ENCODE results near the gene CCL4. TPM values are rescaled to one million over a fixed set of nuclear protein-coding genes. Genes with fewer than 3 reads are reported as not detected.
"Not testable (repeated sequence)": the region's sequence is repeated elsewhere in the genome, so short reads cannot be mapped to it uniquely, and the experiment has no call there.

Gene CCL4
- total RNA-seq, 1 donor from 2014 or later = 23.4 TPM

- H3K9ac ChIP-seq (ENCODE audit: low read length) = no peak overlapping the region
- no peaks in the 10 kb centered on the region for H3K4me1 ChIP-seq (ENCODE audit: insufficient read depth, low read length)
- no peaks in the 10 kb centered on the region for H3K79me2 ChIP-seq (ENCODE audit: insufficient read depth, low read length)
- Mint-ChIP-seq H3K4me3 (ENCODE audit: unreplicated experiment) (no peak overlapping the region), H3K36me3 (ENCODE audit: low read depth, unreplicated experiment) (no peaks in the 10 kb centered on the region), H3K4me1 (ENCODE audit: low read depth, unreplicated experiment) (no peaks in the 10 kb centered on the region), H3K27ac (ENCODE audit: unreplicated experiment) (no peak overlapping the region), H3K9me3 (ENCODE audit: unreplicated experiment) (no peaks in the 10 kb centered on the region), H3K27me3 (ENCODE audit: low read depth, unreplicated experiment) (peaks cover 7% of the 10 kb centered on the region)
- peak; percentile 40 for TF ChIP-seq CTCF (IDR thresholded peaks at IDR 0.05; ENCODE audit: insufficient read depth, low read depth, low read length)
- no peak for TF ChIP-seq EZH2 (IDR thresholded peaks at IDR 0.05; ENCODE audit: insufficient read depth, low read length)
- no peaks in the 10 kb centered on the region for H4K20me1 ChIP-seq (ENCODE audit: insufficient read depth, low read length)
- no peak overlapping the region for H3K4me2 ChIP-seq (ENCODE audit: low read length)
- no peak overlapping the region for H3K4me3 ChIP-seq (ENCODE audit: insufficient read depth, low read depth, low read length)
- no peak for FAIRE-seq
- no peak overlapping the region for H3K27ac ChIP-seq (ENCODE audit: low read depth, low read length)
- peak; percentile 1 for DNase-seq (ENCODE audit: low read depth)
- H3K36me3 ChIP-seq (ENCODE audit: insufficient read depth, low read length) = no peaks in the 10 kb centered on the region
- H2AFZ ChIP-seq (ENCODE audit: low read depth, low read length) = no peak overlapping the region
- no peaks in the 10 kb centered on the region for H3K27me3 ChIP-seq (ENCODE audit: insufficient read depth, low read length)
- no peaks in the 10 kb centered on the region for H3K9me3 ChIP-seq (ENCODE audit: insufficient read depth, low read depth, low read length)
These were observed 31.1 kb upstream of the CCL4 start for GRCh38 chr17:36072431-36073121.

DNA sequence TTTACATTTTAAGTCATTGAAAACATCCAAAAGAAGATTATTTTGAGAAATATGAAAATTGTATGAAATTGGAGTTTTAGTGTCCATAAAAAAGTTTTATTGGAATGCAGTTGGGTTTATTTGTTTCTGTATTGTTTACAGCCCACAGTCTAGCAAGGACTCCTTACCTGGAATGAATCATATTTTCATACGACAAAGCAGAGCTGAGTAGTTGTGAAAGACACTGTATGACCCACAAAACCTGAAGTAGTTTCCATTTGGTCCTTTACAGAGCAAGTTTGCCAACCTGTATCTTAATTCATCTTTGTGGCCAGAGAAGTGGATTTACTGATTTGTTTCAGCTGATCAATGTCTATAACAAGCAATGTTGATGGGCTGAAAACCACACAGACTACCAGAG is 29.3 kb upstream of the CCL4 start:
- no peak overlapping the region for H3K4me2 ChIP-seq (ENCODE audit: low read length)
- H3K27ac ChIP-seq (ENCODE audit: low read depth, low read length) = no peak overlapping the region
- no peak overlapping the region for H3K4me3 ChIP-seq (ENCODE audit: insufficient read depth, low read depth, low read length)
- H3K9me3 ChIP-seq (ENCODE audit: insufficient read depth, low read depth, low read length) = no peaks in the 10 kb centered on the region
- H3K27me3 Mint-ChIP-seq (ENCODE audit: low read depth, unreplicated experiment) = peaks cover 7% of the 10 kb centered on the region
- FAIRE-seq = no peak
- no peaks in the 10 kb centered on the region for H3K4me1 Mint-ChIP-seq (ENCODE audit: low read depth, unreplicated experiment)
- H3K79me2 ChIP-seq (ENCODE audit: insufficient read depth, low read length) = no peaks in the 10 kb centered on the region
- no peak for DNase-seq (ENCODE audit: low read depth)
- no peaks in the 10 kb centered on the region for H4K20me1 ChIP-seq (ENCODE audit: insufficient read depth, low read length)
- H3K4me3 Mint-ChIP-seq (ENCODE audit: unreplicated experiment) = no peak overlapping the region
- no peak overlapping the region for H3K9ac ChIP-seq (ENCODE audit: low read length)
- H3K27ac Mint-ChIP-seq (ENCODE audit: unreplicated experiment) = no peak overlapping the region
- H3K4me1 ChIP-seq (ENCODE audit: insufficient read depth, low read length) = no peaks in the 10 kb centered on the region
- H3K9me3 Mint-ChIP-seq (ENCODE audit: unreplicated experiment) = peaks cover 2% of the 10 kb centered on the region
- no peaks in the 10 kb centered on the region for H3K27me3 ChIP-seq (ENCODE audit: insufficient read depth, low read length)
- no peaks in the 10 kb centered on the region for H3K36me3 ChIP-seq (ENCODE audit: insufficient read depth, low read length)
- TF ChIP-seq EZH2 (IDR thresholded peaks at IDR 0.05; ENCODE audit: insufficient read depth, low read length) (no peak), CTCF (IDR thresholded peaks at IDR 0.05; ENCODE audit: insufficient read depth, low read depth, low read length) (no peak)
- no peaks in the 10 kb centered on the region for H3K36me3 Mint-ChIP-seq (ENCODE audit: low read depth, unreplicated experiment)
- H2AFZ ChIP-seq (ENCODE audit: low read depth, low read length) = no peak overlapping the region

DNA sequence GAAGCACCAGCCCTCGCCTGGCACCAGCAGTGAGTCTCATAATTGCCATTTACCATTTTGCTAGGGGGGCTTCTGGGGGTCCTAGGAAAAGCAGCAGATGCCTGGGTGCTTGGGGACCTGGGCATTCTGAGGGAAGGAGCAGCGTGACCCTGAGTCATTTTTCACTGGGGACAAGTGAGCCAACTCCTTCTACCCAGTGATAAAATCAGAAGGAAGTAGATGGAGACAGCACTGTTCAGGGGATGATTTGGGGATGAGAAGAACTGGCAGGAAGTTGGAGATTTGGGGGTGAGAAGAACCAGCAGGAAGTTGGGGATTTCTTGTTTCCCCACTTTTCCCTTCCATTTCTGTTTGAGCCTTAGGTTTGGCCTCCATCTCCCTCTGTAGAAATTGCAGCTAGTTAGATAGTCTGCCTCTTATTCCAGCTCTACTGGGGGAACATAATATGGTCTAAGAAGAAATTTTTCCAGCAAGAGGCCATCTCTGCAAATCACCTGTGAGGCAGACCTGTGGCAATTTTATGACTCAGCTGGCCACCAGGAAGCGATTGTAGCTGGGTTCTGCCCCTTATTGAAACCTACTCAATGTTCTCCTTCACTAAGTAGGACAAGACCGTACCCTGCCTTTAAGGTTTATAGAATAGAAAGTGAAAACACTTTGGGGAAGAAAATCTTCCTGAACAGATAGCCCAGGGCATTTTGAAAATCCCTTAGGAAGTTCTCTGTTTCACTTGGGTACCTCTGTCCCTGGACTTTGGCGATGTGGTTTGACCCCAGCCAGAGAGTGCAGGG is 21.8 kb upstream of the CCL4 start:
- not testable (repeated sequence) for H3K27me3 Mint-ChIP-seq (ENCODE audit: low read depth, unreplicated experiment); H3K36me3 Mint-ChIP-seq (ENCODE audit: low read depth, unreplicated experiment); H3K4me1 Mint-ChIP-seq (ENCODE audit: low read depth, unreplicated experiment); H3K9ac ChIP-seq (ENCODE audit: low read length); H3K36me3 ChIP-seq (ENCODE audit: insufficient read depth, low read length); H3K4me3 ChIP-seq (ENCODE audit: insufficient read depth, low read depth, low read length); H4K20me1 ChIP-seq (ENCODE audit: insufficient read depth, low read length); H3K9me3 Mint-ChIP-seq (ENCODE audit: unreplicated experiment); H3K4me3 Mint-ChIP-seq (ENCODE audit: unreplicated experiment); FAIRE-seq; H2AFZ ChIP-seq (ENCODE audit: low read depth, low read length); H3K4me1 ChIP-seq (ENCODE audit: insufficient read depth, low read length); H3K4me2 ChIP-seq (ENCODE audit: low read length); H3K79me2 ChIP-seq (ENCODE audit: insufficient read depth, low read length); DNase-seq (ENCODE audit: low read depth); H3K27me3 ChIP-seq (ENCODE audit: insufficient read depth, low read length); H3K27ac ChIP-seq (ENCODE audit: low read depth, low read length); H3K9me3 ChIP-seq (ENCODE audit: insufficient read depth, low read depth, low read length)
- H3K27ac Mint-ChIP-seq (ENCODE audit: unreplicated experiment) = peak overlapping the region; percentile 62

GRCh38 chr17:36082482-36083120 is 21.0 kb upstream of the CCL4 start:
- not testable (repeated sequence) for H3K9me3 Mint-ChIP-seq (ENCODE audit: unreplicated experiment); H3K4me3 ChIP-seq (ENCODE audit: insufficient read depth, low read depth, low read length); DNase-seq (ENCODE audit: low read depth); FAIRE-seq; H3K4me2 ChIP-seq (ENCODE audit: low read length); H3K27me3 Mint-ChIP-seq (ENCODE audit: low read depth, unreplicated experiment); H3K4me3 Mint-ChIP-seq (ENCODE audit: unreplicated experiment); H3K27me3 ChIP-seq (ENCODE audit: insufficient read depth, low read length); H2AFZ ChIP-seq (ENCODE audit: low read depth, low read length); H3K36me3 Mint-ChIP-seq (ENCODE audit: low read depth, unreplicated experiment); H4K20me1 ChIP-seq (ENCODE audit: insufficient read depth, low read length); H3K79me2 ChIP-seq (ENCODE audit: insufficient read depth, low read length); H3K27ac ChIP-seq (ENCODE audit: low read depth, low read length); H3K4me1 Mint-ChIP-seq (ENCODE audit: low read depth, unreplicated experiment); H3K9ac ChIP-seq (ENCODE audit: low read length); H3K9me3 ChIP-seq (ENCODE audit: insufficient read depth, low read depth, low read length); H3K36me3 ChIP-seq (ENCODE audit: insufficient read depth, low read length); H3K4me1 ChIP-seq (ENCODE audit: insufficient read depth, low read length)
- H3K27ac Mint-ChIP-seq (ENCODE audit: unreplicated experiment) = peak overlapping the region; percentile 62

All from astrocyte (in vitro differentiated cells and primary cell).